Mononuclear cell (primary cell): Measurements from ENCODE around the gene ABCA8. TPM values are rescaled to one million over a fixed set of nuclear protein-coding genes. Genes with fewer than 3 reads are reported as not detected.
"Not testable (repeated sequence)": the region's sequence is repeated elsewhere in the genome, so short reads cannot be mapped to it uniquely, and the experiment has no call there.

Experiments used
- H3K27me3 ChIP-seq: 2 replicates; pipeline ENCODE4 v1.6.0; 2011; ENCODE audit warnings: low read length, control low read depth; ENCODE audit not compliant: insufficient read depth
- H3K4me1 ChIP-seq: 2 replicates; pipeline ENCODE4 v1.5.1; 2011; ENCODE audit warnings: mild to moderate bottlenecking, low read length, control low read depth; ENCODE audit not compliant: insufficient read depth
- H3K4me3 ChIP-seq: 2 replicates; pipeline ENCODE4 v1.5.1; 2011; ENCODE audit warnings: mild to moderate bottlenecking, low read length, moderate library complexity
- H3K9me3 ChIP-seq: 2 replicates; pipeline ENCODE4 v1.5.1; 2011; ENCODE audit warnings: low read depth, mild to moderate bottlenecking, control low read depth, low read length
- total RNA-seq: library from RNA; depleted of rRNA; stranded (reverse); fragments of >200 nt; gene quantifications from one replicate; pipeline ENCODE4 v1.2.3, GENCODE V29; 2012

Gene ABCA8, protein sequence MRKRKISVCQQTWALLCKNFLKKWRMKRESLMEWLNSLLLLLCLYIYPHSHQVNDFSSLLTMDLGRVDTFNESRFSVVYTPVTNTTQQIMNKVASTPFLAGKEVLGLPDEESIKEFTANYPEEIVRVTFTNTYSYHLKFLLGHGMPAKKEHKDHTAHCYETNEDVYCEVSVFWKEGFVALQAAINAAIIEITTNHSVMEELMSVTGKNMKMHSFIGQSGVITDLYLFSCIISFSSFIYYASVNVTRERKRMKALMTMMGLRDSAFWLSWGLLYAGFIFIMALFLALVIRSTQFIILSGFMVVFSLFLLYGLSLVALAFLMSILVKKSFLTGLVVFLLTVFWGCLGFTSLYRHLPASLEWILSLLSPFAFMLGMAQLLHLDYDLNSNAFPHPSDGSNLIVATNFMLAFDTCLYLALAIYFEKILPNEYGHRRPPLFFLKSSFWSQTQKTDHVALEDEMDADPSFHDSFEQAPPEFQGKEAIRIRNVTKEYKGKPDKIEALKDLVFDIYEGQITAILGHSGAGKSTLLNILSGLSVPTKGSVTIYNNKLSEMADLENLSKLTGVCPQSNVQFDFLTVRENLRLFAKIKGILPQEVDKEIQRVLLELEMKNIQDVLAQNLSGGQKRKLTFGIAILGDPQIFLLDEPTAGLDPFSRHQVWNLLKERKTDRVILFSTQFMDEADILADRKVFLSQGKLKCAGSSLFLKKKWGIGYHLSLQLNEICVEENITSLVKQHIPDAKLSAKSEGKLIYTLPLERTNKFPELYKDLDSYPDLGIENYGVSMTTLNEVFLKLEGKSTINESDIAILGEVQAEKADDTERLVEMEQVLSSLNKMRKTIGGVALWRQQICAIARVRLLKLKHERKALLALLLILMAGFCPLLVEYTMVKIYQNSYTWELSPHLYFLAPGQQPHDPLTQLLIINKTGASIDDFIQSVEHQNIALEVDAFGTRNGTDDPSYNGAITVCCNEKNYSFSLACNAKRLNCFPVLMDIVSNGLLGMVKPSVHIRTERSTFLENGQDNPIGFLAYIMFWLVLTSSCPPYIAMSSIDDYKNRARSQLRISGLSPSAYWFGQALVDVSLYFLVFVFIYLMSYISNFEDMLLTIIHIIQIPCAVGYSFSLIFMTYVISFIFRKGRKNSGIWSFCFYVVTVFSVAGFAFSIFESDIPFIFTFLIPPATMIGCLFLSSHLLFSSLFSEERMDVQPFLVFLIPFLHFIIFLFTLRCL (N-terminal part only)
- under 0.01 TPM for total RNA-seq

DNA sequence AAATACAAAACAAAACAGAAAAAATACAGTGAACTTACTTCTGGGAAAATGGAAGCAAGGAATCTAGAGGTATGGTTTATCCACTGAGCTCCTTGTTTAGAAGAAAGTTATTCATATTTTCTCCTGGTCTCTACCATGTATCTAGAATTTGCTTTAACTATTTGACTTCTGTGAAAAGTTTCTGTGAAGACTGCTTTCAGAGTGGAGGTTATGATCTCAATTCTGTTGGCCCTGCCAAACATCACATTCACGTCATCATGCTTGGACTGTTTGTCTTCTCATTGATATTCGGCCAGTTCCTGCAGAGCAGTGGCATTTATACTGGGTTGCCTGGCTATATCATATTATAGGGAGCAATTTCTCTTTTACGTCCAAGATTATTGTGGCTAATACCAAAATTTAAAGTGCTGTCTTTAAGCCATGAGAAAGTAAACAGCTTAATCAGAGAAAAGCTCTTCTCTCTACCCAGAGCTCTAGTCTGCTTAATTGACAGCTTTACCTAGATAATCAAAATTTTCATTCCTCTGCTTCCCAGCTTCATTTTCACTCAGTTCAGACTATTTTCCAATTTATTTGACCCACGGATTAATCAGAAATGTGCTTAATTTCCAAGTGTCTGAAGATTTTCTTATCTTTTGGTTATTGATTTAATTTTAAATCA is at the start of gene ABCA8:
ABCA8 (minus strand) TSS at position 212 of the 661 bp plus-strand sequence. CDS start 13,358 bp downstream, outside the sequence.
- H3K4me1 ChIP-seq, result no peaks in the 10 kb centered on the region
- no peak within 1 kb of the TSS for H3K4me3 ChIP-seq
- no peaks in the 10 kb centered on the region for H3K9me3 ChIP-seq
- no peaks in the 10 kb centered on the region for H3K27me3 ChIP-seq

DNA sequence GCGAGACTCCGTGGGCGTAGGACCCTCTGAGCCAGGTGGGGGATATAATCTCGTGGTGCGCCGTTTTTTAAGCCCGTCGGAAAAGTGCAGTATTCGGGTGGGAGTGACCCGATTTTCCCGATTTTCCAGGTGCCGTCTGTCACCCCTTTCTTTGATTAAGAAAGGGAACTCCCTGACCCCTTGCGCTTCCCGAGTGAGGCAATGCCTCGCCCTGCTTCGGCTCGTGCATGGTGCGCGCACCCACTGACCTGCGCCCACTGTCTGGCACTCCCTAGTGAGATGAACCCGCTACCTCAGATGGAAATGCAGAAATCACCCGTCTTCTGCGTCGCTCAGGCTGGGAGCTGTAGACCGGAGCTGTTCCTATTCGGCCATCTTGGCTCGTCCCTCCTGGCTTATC is 49.6 kb upstream of the ABCA8 start:
- H3K27me3 ChIP-seq, H3K9me3 ChIP-seq, H3K4me3 ChIP-seq, H3K4me1 ChIP-seq: not testable (repeated sequence)

GRCh38 chr17:68999743-69000142 is 44.6 kb upstream of the ABCA8 start:
- H3K9me3 ChIP-seq, H3K4me3 ChIP-seq, H3K4me1 ChIP-seq, H3K27me3 ChIP-seq: not testable (repeated sequence)

GRCh38 chr17:68993112-68993511 is 37.9 kb upstream of the ABCA8 start:
- Histone ChIP-seq H3K4me1 (no peaks in the 10 kb centered on the region), H3K9me3 (no peaks in the 10 kb centered on the region), H3K4me3 (no peak overlapping the region), H3K27me3 (no peaks in the 10 kb centered on the region)

- H3K4me3 ChIP-seq, result no peak overlapping the region
- H3K27me3 ChIP-seq, result no peaks in the 10 kb centered on the region
- no peaks in the 10 kb centered on the region for H3K9me3 ChIP-seq
- H3K4me1 ChIP-seq, result no peaks in the 10 kb centered on the region
These were observed 32.8 kb upstream of the ABCA8 start for GRCh38 chr17:68987966-68988365.

- Histone ChIP-seq H3K4me1 (peaks cover 3% of the 10 kb centered on the region), H3K4me3 (no peak overlapping the region), H3K27me3 (no peaks in the 10 kb centered on the region), H3K9me3 (no peaks in the 10 kb centered on the region)
These were observed 26.1 kb upstream of the ABCA8 start for GRCh38 chr17:68981288-68981687.

DNA sequence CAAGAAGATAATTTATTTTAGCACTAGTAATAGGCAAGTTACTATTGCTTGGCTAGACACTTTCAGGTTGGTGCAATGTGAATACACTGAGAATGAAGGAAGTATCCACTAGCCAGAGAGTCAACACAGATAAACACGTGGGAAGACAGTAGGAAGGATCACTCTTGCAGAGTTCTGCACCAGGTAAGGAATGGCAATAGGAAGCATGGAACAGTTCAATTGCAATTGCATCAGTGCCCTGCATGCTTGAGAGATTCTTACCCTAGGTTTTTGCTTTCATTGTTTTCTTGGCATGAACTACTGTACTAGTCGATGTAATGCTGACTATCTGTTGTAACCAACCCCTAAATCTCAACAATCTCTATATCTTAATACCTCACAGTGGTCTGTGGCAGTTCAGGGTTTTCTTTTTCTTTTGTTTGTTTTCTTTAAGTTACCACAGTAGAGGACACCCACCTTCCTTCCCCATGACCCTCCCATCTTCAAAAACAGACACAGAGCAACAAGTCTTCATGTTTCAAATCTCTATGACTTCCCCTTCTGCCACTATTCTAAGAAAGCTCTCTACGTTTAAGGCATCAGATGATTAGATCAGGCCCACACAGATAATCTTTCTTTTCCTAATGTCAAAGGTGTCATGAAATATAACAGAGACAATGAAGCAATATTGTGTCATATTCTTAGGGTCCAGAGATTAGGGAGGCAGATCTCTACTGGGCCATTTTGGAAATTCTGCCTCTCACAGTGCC is 18.1 kb upstream of the ABCA8 start:
- H3K4me1 ChIP-seq, result no peaks in the 10 kb centered on the region
- H3K4me3 ChIP-seq, result no peak overlapping the region

DNA sequence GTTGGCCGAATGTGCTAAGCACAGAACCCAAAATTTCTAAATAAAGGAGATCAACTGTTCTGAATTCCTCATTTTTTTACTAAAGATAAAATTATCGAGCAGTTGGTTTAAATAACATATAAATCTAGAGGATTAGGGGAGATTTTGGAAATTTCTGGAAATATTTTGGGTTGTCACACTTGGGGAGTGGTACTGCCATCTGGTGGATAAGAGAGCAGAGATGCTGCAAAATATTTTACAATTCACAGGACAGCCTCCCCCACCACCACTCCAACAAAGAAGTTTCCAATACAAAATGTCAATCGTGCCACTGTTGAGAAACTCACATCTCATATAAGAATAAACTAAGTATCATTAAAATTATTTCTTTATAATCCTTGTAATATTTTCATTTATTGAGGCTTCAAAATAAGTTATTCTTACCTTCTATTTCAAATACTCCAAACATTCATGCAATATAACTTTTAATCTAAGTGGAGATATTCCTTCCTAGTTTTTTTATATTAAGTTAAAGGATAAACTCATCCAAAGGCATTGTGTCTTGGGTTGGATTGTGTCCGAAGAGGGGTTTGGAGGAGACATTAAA is 17.0 kb upstream of the ABCA8 start:
- Histone ChIP-seq H3K27me3 (no peaks in the 10 kb centered on the region), H3K9me3 (no peaks in the 10 kb centered on the region), H3K4me1 (no peaks in the 10 kb centered on the region), H3K4me3 (no peak overlapping the region)

More for the DNA sequence above, 18.1 kb upstream of the ABCA8 start:
- Histone ChIP-seq H3K27me3 (no peaks in the 10 kb centered on the region), H3K9me3 (no peaks in the 10 kb centered on the region)

- no peaks in the 10 kb centered on the region for H3K27me3 ChIP-seq
These were observed 13.9 kb upstream of the ABCA8 start for GRCh38 chr17:68969101-68969500.

GRCh38 chr17:68963958-68964357 is 8.8 kb upstream of the ABCA8 start:
- no peaks in the 10 kb centered on the region for H3K4me1 ChIP-seq
- H3K9me3 ChIP-seq, result no peaks in the 10 kb centered on the region
- H3K27me3 ChIP-seq, result no peaks in the 10 kb centered on the region
- H3K4me3 ChIP-seq, result no peak overlapping the region

More at GRCh38 chr17:68969101-68969500, 13.9 kb upstream of the ABCA8 start:
- Histone ChIP-seq H3K9me3 (no peaks in the 10 kb centered on the region), H3K4me1 (no peaks in the 10 kb centered on the region), H3K4me3 (no peak overlapping the region)

GRCh38 chr17:68961214-68961882 is 6.2 kb upstream of the ABCA8 start:
- Histone ChIP-seq H3K4me1 (no peaks in the 10 kb centered on the region), H3K9me3 (no peaks in the 10 kb centered on the region), H3K27me3 (no peaks in the 10 kb centered on the region), H3K4me3 (no peak overlapping the region)

GRCh38 chr17:68959117-68959516 is 3.9 kb upstream of the ABCA8 start:
- H3K4me1 ChIP-seq, H3K27me3 ChIP-seq, H3K4me3 ChIP-seq, H3K9me3 ChIP-seq: not testable (repeated sequence)

DNA sequence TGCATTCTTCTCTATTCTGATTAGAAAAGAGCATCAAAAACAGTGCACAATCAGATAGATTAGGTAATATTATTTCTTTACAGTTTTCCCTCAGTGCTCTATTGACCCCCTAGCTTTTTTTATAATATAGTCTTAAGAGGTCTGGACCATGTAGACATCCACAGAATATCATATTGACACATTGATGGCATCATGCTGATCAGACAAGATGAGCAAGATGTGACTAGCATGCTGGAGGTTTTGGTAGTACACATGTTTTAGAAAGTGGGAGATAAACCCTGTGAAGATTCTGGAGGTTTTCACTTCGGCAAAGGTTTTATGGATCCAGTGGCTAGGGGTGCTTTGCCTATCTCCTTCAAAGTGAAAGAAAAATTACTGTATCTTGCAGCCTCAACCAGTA is 2.8 kb upstream of the ABCA8 start:
- no peaks in the 10 kb centered on the region for H3K4me1 ChIP-seq
- no peaks in the 10 kb centered on the region for H3K9me3 ChIP-seq
- H3K4me3 ChIP-seq, result no peak overlapping the region
- no peaks in the 10 kb centered on the region for H3K27me3 ChIP-seq
